Thoracic aorta (tissue), 2 donors: ENCODE data around the gene C10orf90. TPM values are rescaled to one million over a fixed set of nuclear protein-coding genes. Genes with fewer than 3 reads are reported as not detected.

Source experiments
- ATAC-seq: fragments of 150-250 bp; one replicate; pipeline ENCODE4 v1.8.0; 2017; ENCODE audit warnings: low read depth; ENCODE audit not compliant: insufficient number of reproducible peaks, low FRiP score
- DNase-seq: peaks from one replicate; pipeline ENCODE4 v3.0.0-alpha.2; 2020; ENCODE audit warnings: low spot score
- H3K27ac ChIP-seq, 2 donors: fragments of 200-600 bp; sonication (generic); 1 replicate in 1 of 2; 2 replicates in 1 of 2; pipeline ENCODE4 v1.5.1; 2016; ENCODE audit warnings: mild to moderate bottlenecking in 2 of 2, moderate library complexity in 2 of 2
- H3K27me3 ChIP-seq: fragments of 200-600 bp; sonication (generic); replicated peaks from 2 replicates; pipeline ENCODE4 v1.6.0; 2016; ENCODE audit warnings: mild to moderate bottlenecking; ENCODE audit not compliant: insufficient read depth
- H3K36me3 ChIP-seq: fragments of 200-600 bp; sonication (generic); one replicate; pipeline ENCODE4 v1.5.1; 2016
- H3K4me1 ChIP-seq, 2 donors: fragments of 200-600 bp; sonication (generic); 1 replicate in 1 of 2; 2 replicates in 1 of 2; pipeline versions ENCODE4 v1.5.1 to v1.6.0; 2016; ENCODE audit warnings: low read depth in 2 of 2, mild to moderate bottlenecking in 1 of 2; ENCODE audit not compliant: control insufficient read depth in 1 of 2
- H3K4me3 ChIP-seq: fragments of 200-600 bp; sonication (generic); 2 replicates; pipeline ENCODE4 v1.5.1; 2016; ENCODE audit warnings: mild to moderate bottlenecking
- H3K9me3 ChIP-seq: fragments of 200-600 bp; sonication (generic); 2 replicates; pipeline ENCODE4 v1.5.1; 2016
- total RNA-seq, 2 donors: library from RNA; depleted of rRNA; stranded (reverse); fragments of >200 nt; gene quantifications; one replicate each; pipeline versions ENCODE4 v1.1.0 to v1.2.3, GENCODE V29; 2016
- TF ChIP-seq, protein P1 (sequence below): fragments of 200-600 bp; sonication (generic); IDR thresholded peaks from one replicate; pipeline ENCODE4 v1.5.1; 2019; ENCODE audit warnings: antibody characterized with exemption

C10orf90 gene
- total RNA-seq, 2 donors from 2014 or later = not detected

DNA sequence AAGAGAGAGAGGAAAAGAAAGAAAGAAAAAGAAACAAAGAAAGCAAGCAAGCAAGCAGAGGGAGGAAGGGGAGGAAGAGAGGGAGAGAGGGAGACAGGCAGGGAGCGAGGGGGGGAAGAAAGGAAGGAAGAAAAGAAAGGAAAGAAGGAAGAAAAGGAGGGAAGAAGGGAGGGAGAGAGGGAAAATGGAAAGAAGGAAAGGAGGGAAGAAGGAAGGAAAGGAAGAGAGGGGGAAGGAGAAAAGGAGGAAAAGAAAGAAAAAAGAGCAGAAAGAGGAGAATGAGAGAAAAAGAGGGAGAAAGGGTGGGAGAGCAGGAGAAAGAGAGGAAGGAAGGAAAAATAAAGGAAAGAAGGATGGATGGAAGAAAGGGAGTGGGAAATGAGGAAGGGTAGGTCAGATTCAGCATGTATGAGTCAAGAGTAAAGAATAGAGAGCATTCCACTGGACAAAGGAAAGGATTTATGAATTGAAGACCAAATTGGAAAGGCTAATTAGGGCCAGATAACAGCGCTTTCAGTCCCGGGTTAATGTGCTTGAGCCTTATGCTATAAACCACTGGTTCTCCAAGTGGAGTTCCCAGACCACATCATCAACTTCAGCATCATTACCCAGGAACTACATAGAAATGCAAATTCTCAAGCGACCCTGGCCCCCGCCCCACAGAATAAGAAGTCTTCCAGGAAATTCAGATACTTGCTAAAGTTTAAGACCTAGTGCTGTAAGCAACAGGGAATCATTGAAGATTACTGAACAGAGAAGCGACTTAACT, 85.1 kb downstream of the C10orf90 start:
- Histone ChIP-seq H3K4me3 (no peak overlapping the region), H3K9me3 (no peaks in the 10 kb centered on the region), H3K27me3 (no peaks in the 10 kb centered on the region), H3K4me1 (no peaks in the 10 kb centered on the region), H3K36me3 (no peaks in the 10 kb centered on the region), H3K27ac (no peak overlapping the region)
- ATAC-seq (no peak), DNase-seq (no peak)
- TF ChIP-seq, protein P1, sequence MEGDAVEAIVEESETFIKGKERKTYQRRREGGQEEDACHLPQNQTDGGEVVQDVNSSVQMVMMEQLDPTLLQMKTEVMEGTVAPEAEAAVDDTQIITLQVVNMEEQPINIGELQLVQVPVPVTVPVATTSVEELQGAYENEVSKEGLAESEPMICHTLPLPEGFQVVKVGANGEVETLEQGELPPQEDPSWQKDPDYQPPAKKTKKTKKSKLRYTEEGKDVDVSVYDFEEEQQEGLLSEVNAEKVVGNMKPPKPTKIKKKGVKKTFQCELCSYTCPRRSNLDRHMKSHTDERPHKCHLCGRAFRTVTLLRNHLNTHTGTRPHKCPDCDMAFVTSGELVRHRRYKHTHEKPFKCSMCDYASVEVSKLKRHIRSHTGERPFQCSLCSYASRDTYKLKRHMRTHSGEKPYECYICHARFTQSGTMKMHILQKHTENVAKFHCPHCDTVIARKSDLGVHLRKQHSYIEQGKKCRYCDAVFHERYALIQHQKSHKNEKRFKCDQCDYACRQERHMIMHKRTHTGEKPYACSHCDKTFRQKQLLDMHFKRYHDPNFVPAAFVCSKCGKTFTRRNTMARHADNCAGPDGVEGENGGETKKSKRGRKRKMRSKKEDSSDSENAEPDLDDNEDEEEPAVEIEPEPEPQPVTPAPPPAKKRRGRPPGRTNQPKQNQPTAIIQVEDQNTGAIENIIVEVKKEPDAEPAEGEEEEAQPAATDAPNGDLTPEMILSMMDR = no peak

DNA sequence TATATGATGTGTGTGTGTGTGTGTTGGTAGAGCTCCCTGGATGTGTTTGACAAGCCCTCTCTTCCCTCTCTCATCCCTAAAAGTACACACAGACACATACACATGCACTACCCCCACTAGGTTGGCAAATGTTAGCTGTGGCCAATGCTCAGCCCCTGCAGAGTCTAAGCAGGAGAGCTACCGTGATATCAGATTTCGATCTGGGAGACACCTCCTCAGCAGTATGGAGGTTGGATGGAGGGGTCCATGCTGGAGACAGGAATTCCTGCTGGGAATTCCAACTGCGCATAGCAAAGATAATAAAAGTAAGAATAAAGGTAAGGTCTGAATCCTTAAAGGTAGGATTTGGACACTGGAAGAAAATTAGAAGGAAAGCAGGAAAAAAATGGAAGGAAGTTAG, 85.7 kb downstream of the C10orf90 start:
- Histone ChIP-seq H3K9me3 (no peaks in the 10 kb centered on the region), H3K27me3 (no peaks in the 10 kb centered on the region), H3K4me1 (no peaks in the 10 kb centered on the region), H3K27ac (no peak overlapping the region), H3K4me3 (no peak overlapping the region), H3K36me3 (no peaks in the 10 kb centered on the region)
- TF ChIP-seq, protein P1 = no peak
- DNase-seq (no peak), ATAC-seq (no peak)

DNA sequence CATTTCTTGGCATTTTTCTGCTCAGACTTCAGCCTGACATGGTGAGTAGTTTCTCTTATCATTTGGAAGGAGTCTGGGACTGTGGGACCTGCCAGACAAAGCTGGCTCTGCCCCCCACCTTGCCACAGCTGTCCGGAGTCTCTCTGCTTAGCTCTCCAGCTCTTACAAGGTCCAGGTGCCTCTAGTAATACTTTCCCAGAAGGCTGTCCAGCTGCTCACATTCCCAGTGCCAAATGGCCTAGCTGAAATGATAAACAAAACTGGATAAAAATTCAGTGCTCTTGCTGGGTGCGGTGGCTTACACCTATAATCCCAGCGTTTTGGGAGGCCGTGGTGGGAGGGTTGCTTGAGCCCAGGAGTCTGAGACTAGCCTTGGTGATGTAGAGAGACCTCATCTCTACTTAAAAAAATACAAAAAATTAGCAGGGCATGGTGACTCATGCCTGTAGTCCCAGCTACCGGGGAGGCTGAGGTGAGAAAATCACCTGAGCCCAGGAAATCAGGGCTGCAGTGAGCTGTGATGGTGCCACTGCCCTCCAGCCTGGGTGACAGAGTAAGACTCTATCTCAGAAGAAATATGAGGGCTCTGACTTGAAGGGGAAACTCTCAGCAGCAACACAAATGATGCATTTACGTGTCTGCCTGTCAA, 86.8 kb downstream of the C10orf90 start:
- Histone ChIP-seq H3K9me3 (no peaks in the 10 kb centered on the region), H3K27me3 (no peaks in the 10 kb centered on the region), H3K4me1 (no peaks in the 10 kb centered on the region), H3K36me3 (no peaks in the 10 kb centered on the region), H3K4me3 (no peak overlapping the region), H3K27ac (no peak overlapping the region)
- DNase-seq (no peak), ATAC-seq (no peak)
- TF ChIP-seq, protein P1 = no peak

DNA sequence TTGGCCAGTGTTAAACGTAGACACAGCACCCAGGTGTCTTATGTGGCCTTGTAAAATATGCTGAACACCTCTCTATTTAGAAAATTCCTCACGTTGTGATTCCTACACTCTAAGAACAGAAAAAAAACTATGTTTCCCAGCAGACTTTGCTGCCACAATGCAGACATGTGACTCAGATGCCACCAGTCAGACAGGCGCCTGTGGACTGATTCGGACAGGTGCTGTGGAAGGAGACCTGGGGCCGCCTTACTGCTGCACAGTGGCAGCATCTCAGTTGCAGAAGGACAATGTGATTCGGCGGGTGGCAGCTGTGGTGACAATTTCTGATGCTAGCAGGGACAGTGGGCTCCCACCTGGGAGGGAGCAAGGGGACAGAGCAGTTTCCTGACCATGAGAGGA, 88.8 kb downstream of the C10orf90 start:
- Histone ChIP-seq H3K36me3 (no peaks in the 10 kb centered on the region), H3K9me3 (no peaks in the 10 kb centered on the region), H3K4me3 (no peak overlapping the region), H3K27ac (no peak overlapping the region), H3K27me3 (no peaks in the 10 kb centered on the region), H3K4me1 (no peaks in the 10 kb centered on the region)
- ATAC-seq (no peak), DNase-seq (no peak)
- TF ChIP-seq, protein P1 = no peak

DNA sequence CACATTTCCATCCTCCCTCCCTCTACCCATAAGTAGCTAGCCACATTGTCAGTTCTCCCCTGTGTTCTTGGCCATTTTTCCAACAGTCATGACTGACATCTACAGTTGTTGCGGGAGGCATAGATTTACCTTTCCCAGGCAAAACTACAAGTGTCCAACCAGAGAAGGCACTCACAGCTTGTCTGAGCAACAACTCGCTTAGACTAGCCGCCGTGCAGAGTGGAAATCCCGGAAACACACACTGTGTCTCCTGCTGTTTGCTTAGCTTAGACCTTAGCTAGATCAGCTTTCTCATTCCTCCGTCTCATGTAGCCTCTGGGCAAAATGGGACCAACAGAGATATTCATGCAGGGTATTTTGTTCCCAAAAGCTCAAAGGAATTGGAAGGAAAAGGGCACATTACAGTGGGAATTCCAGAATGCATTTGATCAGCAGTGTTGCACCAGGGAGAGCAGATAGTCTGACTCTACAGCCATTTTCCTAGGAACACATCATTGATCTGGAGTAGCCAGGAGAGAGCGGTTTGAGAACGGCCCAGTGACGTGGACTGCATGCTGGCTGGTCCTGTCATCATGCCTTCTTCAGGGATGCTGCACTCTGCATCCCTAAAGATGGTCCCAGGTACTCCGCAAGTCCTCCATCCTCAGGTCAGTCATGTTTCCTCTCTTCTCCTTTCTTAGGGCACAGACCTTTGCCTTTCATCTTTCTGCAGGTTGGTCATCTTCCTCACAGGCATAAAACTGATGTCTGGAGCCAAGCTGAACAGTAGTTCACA, 89.4 kb downstream of the C10orf90 start:
- no peaks in the 10 kb centered on the region for H3K9me3 ChIP-seq
- H3K4me3 ChIP-seq = no peak overlapping the region
- no peak for DNase-seq
- H3K27ac ChIP-seq = no peak overlapping the region
- no peak for ATAC-seq
- no peaks in the 10 kb centered on the region for H3K27me3 ChIP-seq
- TF ChIP-seq, protein P1 = no peak
- no peaks in the 10 kb centered on the region for H3K4me1 ChIP-seq
- no peaks in the 10 kb centered on the region for H3K36me3 ChIP-seq
